GM12878 (cell line): ENCODE results near the gene TRIM28. TPM values are rescaled to one million over a fixed set of nuclear protein-coding genes. Genes with fewer than 3 reads are reported as not detected.

Source experiments
- ATAC-seq: fragments of 200-7000 bp; cut with Tn5 transposase; 3 replicates; pipeline ENCODE4 v1.9.1; 2020; ENCODE audit warnings: mild to moderate bottlenecking, moderate library complexity
- Bru-seq: library from RNA; stranded (reverse); fragments of 400-500 nt; gene quantifications from one replicate; lab custom pipeline; 2021; lab: Mats Ljungman, UMichigan
- BruChase-seq, 2 experiments: library from RNA; stranded (reverse); fragments of 400-500 nt; gene quantifications; one replicate each; lab custom pipeline; 2021; lab: Mats Ljungman, UMichigan
- BruUV-seq: library from RNA; stranded (reverse); fragments of 400-500 nt; replicated peaks from 2 replicates; lab custom pipeline; 2021; lab: Mats Ljungman, UMichigan
- CTCF ChIA-PET: fragments of 300-600 bp; sonication (Branson Sonifier 250); formaldehyde crosslinking; extraction: SDS; loops from one replicate; lab custom pipeline; 2021; ENCODE audit warnings: inconsistent platforms; lab: Yijun Ruan, JAX
- POLR2A ChIA-PET: fragments of 350-600 bp; formaldehyde crosslinking; extraction: SDS; loops from one replicate; lab custom pipeline; 2021; ENCODE audit warnings: inconsistent platforms; lab: Charles Lee
- RAD21 ChIA-PET: fragments of 300-600 bp; sonication (Branson Sonifier 250); formaldehyde crosslinking; loops from one replicate; lab custom pipeline; 2023; ENCODE audit warnings: antibody characterized with exemption; ENCODE audit not compliant: unreplicated experiment; lab: Charles Lee
- SMC1A ChIA-PET: fragments of 300-600 bp; sonication (Branson Sonifier 250); formaldehyde crosslinking; loops from one replicate; lab custom pipeline; 2023; ENCODE audit not compliant: unreplicated experiment, uncharacterized antibody; lab: Charles Lee
- DNase-seq: peaks from one replicate; pipeline ENCODE4 v3.0.0-alpha.2; 2011; ENCODE audit warnings: low read depth, low spot score
- FAIRE-seq: peaks from 3 replicates; lab custom pipeline; 2011; peaks lifted over from hg19 to GRCh38; lab: Jason Lieb, UNC
- H2AFZ ChIP-seq: 2 replicates; pipeline ENCODE4 v1.6.0; 2011; ENCODE audit warnings: low read depth, low read length, control low read depth; ENCODE audit not compliant: control insufficient read depth
- H3K27ac ChIP-seq: 2 replicates; pipeline ENCODE4 v1.5.1; 2011; ENCODE audit warnings: control low read depth; ENCODE audit not compliant: control insufficient read depth, insufficient read depth
- H3K27me3 ChIP-seq, 2 experiments: replicated peaks in 1 of 2; 2 replicates each; pipeline versions ENCODE4 v1.6.0 to v1.6.1; 2011; ENCODE audit warnings: low read length in 1 of 2; ENCODE audit not compliant: control insufficient read depth in 2 of 2, insufficient read depth in 2 of 2
- H3K36me3 ChIP-seq, 2 experiments: 2 replicates each; pipeline ENCODE4 v1.5.1; 2011; ENCODE audit warnings: low read length in 1 of 2; ENCODE audit not compliant: control insufficient read depth in 2 of 2, insufficient read depth in 2 of 2
- H3K4me1 ChIP-seq: 2 replicates; pipeline ENCODE4 v1.6.1; 2011; ENCODE audit warnings: mild to moderate bottlenecking, low read length, moderate library complexity, mixed read lengths; ENCODE audit not compliant: control insufficient read depth, insufficient read depth
- H3K4me2 ChIP-seq: 2 replicates; pipeline ENCODE4 v1.6.0; 2011; ENCODE audit warnings: control low read depth; ENCODE audit not compliant: control insufficient read depth, insufficient read depth
- H3K4me3 ChIP-seq: fragments of 200-600 bp; sonication (generic); 2 replicates; pipeline ENCODE4 v1.5.1; 2016
- H3K79me2 ChIP-seq: 2 replicates; pipeline ENCODE4 v1.6.0; 2011; ENCODE audit warnings: low read length; ENCODE audit not compliant: control insufficient read depth, insufficient read depth
- H3K9ac ChIP-seq: 2 replicates; pipeline ENCODE4 v1.8.0; 2011; ENCODE audit warnings: low read length, control low read depth, mixed read lengths; ENCODE audit not compliant: control insufficient read depth, insufficient read depth
- H3K9me3 ChIP-seq: replicated peaks from 3 replicates; pipeline ENCODE4 v1.5.1; 2011; ENCODE audit warnings: mild to moderate bottlenecking, low read length; ENCODE audit not compliant: control insufficient read depth, insufficient read depth
- H4K20me1 ChIP-seq: 2 replicates; pipeline ENCODE4 v1.6.0; 2011; ENCODE audit not compliant: control insufficient read depth, insufficient read depth
- ATF3 ChIP-seq: IDR thresholded peaks from 2 replicates; pipeline ENCODE4 v1.6.1; 2011; ENCODE audit warnings: low read depth, mild to moderate bottlenecking, low read length, moderate library complexity, borderline replicate concordance; ENCODE audit errors: extremely low read depth
- CBX3 ChIP-seq: fragments of 200-600 bp; sonication (generic); IDR thresholded peaks from 2 replicates; pipeline ENCODE4 v1.6.1; 2016; ENCODE audit warnings: low read depth, borderline replicate concordance
- CREB1 ChIP-seq: IDR thresholded peaks from 2 replicates; pipeline ENCODE4 v1.6.1; 2012; ENCODE audit warnings: low read depth, mild to moderate bottlenecking, inconsistent platforms
- E2F4 ChIP-seq: IDR thresholded peaks from 2 replicates; pipeline ENCODE4 v1.6.1; 2012; ENCODE audit warnings: low read depth, low read length, improper control_type of control experiment
- EGR1 ChIP-seq, 2 experiments: IDR thresholded peaks; 1 replicate in 1 of 2; 2 replicates in 1 of 2; pipeline ENCODE4 v1.6.1; 2011 to 2012; ENCODE audit warnings: low read depth in 2 of 2, low read length in 2 of 2, borderline replicate concordance in 1 of 2, mild to moderate bottlenecking in 1 of 2, moderate library complexity in 1 of 2
- IRF5 ChIP-seq: fragments of 450-650 bp; IDR thresholded peaks from 2 replicates; pipeline ENCODE4 v1.6.1; 2017; ENCODE audit warnings: borderline replicate concordance
- MXI1 ChIP-seq: fragments of 150-350 bp; IDR thresholded peaks from 2 replicates; pipeline ENCODE4 v1.6.1; 2011; ENCODE audit warnings: low read depth, mild to moderate bottlenecking, inconsistent platforms, low read length, improper control_type of control experiment
- PAX5 ChIP-seq: IDR thresholded peaks from 2 replicates; pipeline ENCODE4 v1.6.1; 2011; ENCODE audit warnings: low read depth, low read length, borderline replicate concordance
- POLR2AphosphoS5 ChIP-seq: IDR thresholded peaks from 2 replicates; pipeline ENCODE4 v1.6.1; 2011; ENCODE audit warnings: mild to moderate bottlenecking, low read length, inconsistent platforms
- WRNIP1 ChIP-seq: IDR thresholded peaks from 2 replicates; pipeline ENCODE4 v1.6.1; 2011; ENCODE audit warnings: low read depth, low read length, improper control_type of control experiment, borderline replicate concordance
- YY1 ChIP-seq: IDR thresholded peaks from 2 replicates; pipeline ENCODE4 v1.6.1; 2011; ENCODE audit warnings: low read depth, mild to moderate bottlenecking, low read length
- ZNF207 ChIP-seq: fragments of 450-650 bp; IDR thresholded peaks from 2 replicates; pipeline ENCODE4 v1.6.1; 2014; ENCODE audit warnings: antibody characterized with exemption, mild to moderate bottlenecking, borderline replicate concordance
- ZNF274 ChIP-seq: IDR thresholded peaks from one replicate; pipeline ENCODE4 v1.8.0; 2011; ENCODE audit not compliant: insufficient read length, insufficient read depth
- ZNF384 ChIP-seq: IDR thresholded peaks from 2 replicates; pipeline ENCODE4 v1.6.1; 2012; ENCODE audit warnings: low read depth, mild to moderate bottlenecking, low read length, improper control_type of control experiment, borderline replicate concordance
- WGBS: methylation state at CpG from one replicate; pipeline ENCODE4 v1.1.6; 2016; ENCODE audit warnings: low lambda C conversion rate; ENCODE audit not compliant: insufficient replicate concordance, insufficient coverage; ENCODE audit errors: missing lambda C conversion rate; 5-methylcytosine and 5-hydroxymethylcytosine counted together
- in situ Hi-C: fragments of 300-500 bp; cut with MboI; formaldehyde crosslinking; loops from 9 replicates; pipeline ENCODE4 v1.14.3; 2018; ENCODE audit warnings: mixed read lengths
- intact Hi-C: fragments of 100-400 bp; cut with micrococcal nuclease; formaldehyde crosslinking; loops from one replicate; pipeline ENCODE4 v1.14.2; 2022; ENCODE audit not compliant: unreplicated experiment
- long read RNA-seq, 2 experiments: library from polyadenylated mRNA; unstranded; transcript quantifications; one replicate each; pipeline ENCODE4 v2.0.0, GENCODE V29; 2019 to 2020
- polyA minus RNA-seq, 3 experiments: library from RNA; depleted of rRNA, polyadenylated mRNA; stranded (reverse); fragments of >200 nt; gene quantifications; 2 replicates each; pipeline ENCODE4 v1.2.3, GENCODE V29; 2011
- polyA plus RNA-seq, 11 experiments: library from polyadenylated mRNA; depleted of rRNA in 4 of 11; unstranded in 6 of 11; stranded (reverse) in 5 of 11; fragments of >200 nt; fragmentation: Nextera tagmentation in 4 of 11; fragmentation: Illumina TruSeq in 1 of 11; extraction: Ambion mirVana in 4 of 11; extraction: Trizol in 1 of 11; gene quantifications; 1 replicate in 1 of 11; 2 replicates in 10 of 11; pipeline versions ENCODE4 v1.2.1 to v1.2.3, GENCODE V29; 2011 to 2016; ENCODE audit warnings: inconsistent platforms in 2 of 11, missing spikeins in 2 of 11, low read depth in 1 of 11
- total RNA-seq, 4 experiments: library from RNA; depleted of rRNA in 3 of 4; stranded (reverse); fragments of >200 nt in 3 of 4; fragmentation: Illumina TruSeq in 1 of 4; extraction: Trizol in 1 of 4; gene quantifications; 2 replicates each; pipeline versions ENCODE4 v1.2.1 to v1.2.3, GENCODE V29; 2013 to 2021

Gene TRIM28
- total RNA-seq (2013; cell fraction: nucleolus; rRNA removed): 166 and 167 TPM in 2 replicates
- total RNA-seq (2014; rRNA removed): 569 and 650 TPM in 2 replicates
- 256 and 311 TPM in 2 replicates for total RNA-seq (2014; rRNA removed; fragmentation: Illumina TruSeq; extraction: Trizol)
- 492 and 503 TPM in 2 replicates for total RNA-seq (2021)
- 313 TPM for polyA plus RNA-seq (2011; ENCODE audit: low read depth)
- polyA plus RNA-seq (2011; rRNA removed): 167 and 420 TPM in 2 replicates
- 459 and 854 TPM in 2 replicates for polyA plus RNA-seq (2011; cell fraction: cytosol; rRNA removed)
- polyA plus RNA-seq (2011; cell fraction: nucleus; rRNA removed): 1,223 and 1,590 TPM in 2 replicates
- polyA plus RNA-seq (2012): 410 and 474 TPM in 2 replicates
- 147 and 280 TPM in 2 replicates for polyA plus RNA-seq (2014; fragmentation: Illumina TruSeq; extraction: Trizol)
- 10 to 100 TPM in 1 of 2 experiments, 1 to 10 TPM in 1; 5.0 to 32.5 TPM for polyA plus RNA-seq (2014; fragmentation: Nextera tagmentation; extraction: Ambion mirVana)
- 363 and 502 TPM in 2 replicates for polyA plus RNA-seq (2014; rRNA removed)
- polyA plus RNA-seq (2016; fragmentation: Nextera tagmentation; extraction: Ambion mirVana): 10 to 100 TPM; 82.9 to 91.1 TPM
- polyA minus RNA-seq (2011; rRNA and poly(A)+ RNA removed): 1,048 and 1,483 TPM in 2 replicates
- 474 and 545 TPM in 2 replicates for polyA minus RNA-seq (2011; cell fraction: cytosol; rRNA and poly(A)+ RNA removed)
- polyA minus RNA-seq (2011; cell fraction: nucleus; rRNA and poly(A)+ RNA removed): 282 and 438 TPM in 2 replicates
- percentile 95 among the genes with signal in this experiment for Bru-seq, nascent RNA
- percentile 99 among the genes with signal in this experiment for BruChase-seq, experiment 1, labeled RNA remaining after a 6-hour chase
- percentile 98 among the genes with signal in this experiment for BruChase-seq, experiment 2, labeled RNA remaining after a 2-hour chase
- long read RNA-seq, experiment 1, transcript TRIM28-201 (17 exons, 2,960 nt): major isoform, 12 of 41 reads
- long read RNA-seq, experiment 1, partial matches to known transcripts: 23 of 41 reads
- long read RNA-seq, experiment 1, other reads (novel, unspliced or antisense): 4 of 41 reads
- long read RNA-seq, experiment 2, partial matches to known transcripts: 5 of 6 reads
- long read RNA-seq, experiment 2, other reads (novel, unspliced or antisense): 0 of 6 reads

- Histone ChIP-seq H3K79me2 (peaks cover 37% of the 10 kb centered on the region), H3K4me1 (peaks cover 8% of the 10 kb centered on the region), H3K9me3 (no peaks in the 10 kb centered on the region), H3K4me3 (peak within 1 kb of the TSS; percentile 92), H4K20me1 (peaks cover 19% of the 10 kb centered on the region), H3K9ac (peak within 1 kb of the TSS; percentile 92), H3K27ac (peak within 1 kb of the TSS; percentile 89), H3K36me3 (peaks cover 20 to 25% of the 10 kb centered on the region in 2 experiments; a peak in 3 of 4 replicates), H3K27me3 (no peaks in the 10 kb centered on the region; a peak in 1 of 4 replicates), H3K4me2 (peak within 1 kb of the TSS; percentile 100), H2AFZ (peak within 1 kb of the TSS; percentile 92)
- DNase-seq (peak; percentile 96), FAIRE-seq (peak; percentile 93), ATAC-seq (peak; percentile 99)
- ChIA-PET SMC1A (interaction anchor here (1.0 to 3.2 kb wide), 5 partner anchors 9 to 32 kb away, joined by 3 to 14 read pairs (median 7); partner anchors contain the start of genes CHMP2A and ZBTB45), RAD21 (interaction anchor here (0.6 to 2.6 kb wide), 6 partner anchors 11 to 93 kb away, joined by 3 to 25 read pairs (median 4); partner anchors contain the start of genes CHMP2A, ZBTB45 and ZNF324B), CTCF (interaction anchor here (1.0 to 3.0 kb wide), 6 partner anchors 8 to 34 kb away, joined by 3 to 21 read pairs (median 4); partner anchors contain the start of gene ZBTB45), POLR2A (interaction anchor here (0.6 to 3.6 kb wide), 13 partner anchors 11 to 226 kb away, joined by 3 to 41 read pairs (median 4); partner anchors contain the start of genes CHMP2A, ZBTB45, ZNF497 and ZNF837)
- TSS peak; percentile 94 for BruUV-seq
- intact Hi-C loops (loop anchor here (1.0 to 2.0 kb wide), 2 partner anchors 11 to 29 kb away; partner anchors contain the start of genes CHMP2A and MZF1), in situ Hi-C loops (no loop called here)
- 2% methylated on average over 47 of the region's 73 CpGs for WGBS
- TF ChIP-seq ZNF207: no peak; the same call in 1 of the 2 replicates
- no peak for TF ChIP-seq E2F4
- TF ChIP-seq IRF5: no peak
- TF ChIP-seq POLR2AphosphoS5: peak; percentile 93
- no peak for TF ChIP-seq ZNF384
- no peak for TF ChIP-seq ZNF274
- no peak for TF ChIP-seq PAX5
- no peak for TF ChIP-seq ATF3
- no peak for TF ChIP-seq CBX3
- peak; percentile 20; the same call in 1 of the 2 replicates for TF ChIP-seq MXI1
- peak; percentile 94 for TF ChIP-seq CREB1
- TF ChIP-seq YY1: no peak
- no peak for TF ChIP-seq WRNIP1
- peak in 1 of 2 experiments; percentile 71; a peak in 2 of 3 replicates for TF ChIP-seq EGR1 (IDR thresholded peaks at IDR 0.05; ENCODE audit: borderline replicate concordance in 1 of 2, low read depth in 2 of 2, low read length in 2 of 2)
These were observed at the start of gene TRIM28 for GRCh38 chr19:58543826-58544590. Gene TRIM28, plus strand, starts transcription at chr19:58544064. Its CDS starts 694 bp downstream, at chr19:58544758.
